Stimulated activated CD4-positive, alpha-beta T cell treated with anti-CD3 and anti-CD28 coated beads, TNF-alpha, amount 100 ng/mL, for 4 hours (primary cell): ENCODE measurements around the gene INKA2.

Source experiments
- DNase-seq, 3 experiments: peaks; one replicate each; pipeline ENCODE4 v3.0.0-alpha.2; 2020; ENCODE audit warnings: low read depth in 3 of 3

Gene INKA2

GRCh38 chr1:111704240-111704639, 35.0 kb downstream of the INKA2 start:
- DNase-seq = no peak

GRCh38 chr1:111702504-111703050, 36.6 kb downstream of the INKA2 start:
- DNase-seq = no peak

- no peak for DNase-seq
These were observed 39.9 kb downstream of the INKA2 start for GRCh38 chr1:111699268-111699667.

GRCh38 chr1:111696330-111696729, 42.9 kb downstream of the INKA2 start:
- no peak for DNase-seq

GRCh38 chr1:111695801-111696200, 43.4 kb downstream of the INKA2 start:
- no peak for DNase-seq

- no peak for DNase-seq
These were observed 47.3 kb downstream of the INKA2 start for GRCh38 chr1:111691886-111692285.

- no peak for DNase-seq
These were observed 48.9 kb downstream of the INKA2 start for GRCh38 chr1:111690306-111690617.
